Activated CD8-positive, alpha-beta memory T cell treated with anti-CD3 and anti-CD28 coated beads, Interleukin-2, amount 10 ng/mL, durations not matched to agents 7 days and 5 days (primary cell): ENCODE results near the gene FAM83G. TPM values are rescaled to one million over a fixed set of nuclear protein-coding genes. Genes with fewer than 3 reads are reported as not detected.

Experiments used
- ATAC-seq: fragments of 150-1000 bp; cut with Tn5 transposase; one replicate; pipeline ENCODE4 v1.10.0; 2021; ENCODE audit warnings: moderate library complexity
- CTCF ChIA-PET: fragments of 350-600 bp; sonication (Branson Sonifier 250); formaldehyde crosslinking; loops from one replicate; lab custom pipeline; 2021; ENCODE audit warnings: antibody characterized with exemption; lab: Charles Lee
- DNase-seq: peaks from one replicate; pipeline ENCODE4 v3.0.0-alpha.2; 2020
- H3K27ac Mint-ChIP-seq: one replicate; pipeline ENCODE4 v1.8.0; 2021; ENCODE audit warnings: mild to moderate bottlenecking, mixed read lengths
- H3K27me3 Mint-ChIP-seq: one replicate; pipeline ENCODE4 v1.8.0; 2021; ENCODE audit warnings: mixed read lengths
- H3K36me3 Mint-ChIP-seq: one replicate; pipeline ENCODE4 v1.8.0; 2021; ENCODE audit warnings: mild to moderate bottlenecking, mixed read lengths
- H3K4me1 Mint-ChIP-seq: one replicate; pipeline ENCODE4 v1.8.0; 2021; ENCODE audit warnings: mixed read lengths
- H3K4me3 Mint-ChIP-seq: one replicate; pipeline ENCODE4 v1.8.0; 2021; ENCODE audit warnings: mild to moderate bottlenecking, moderate library complexity, mixed read lengths
- H3K9me3 Mint-ChIP-seq: one replicate; pipeline ENCODE4 v1.8.0; 2022; ENCODE audit warnings: low read depth, mixed read lengths
- total RNA-seq, 2 experiments: library from RNA; stranded (reverse); gene quantifications; one replicate each; pipeline ENCODE4 v1.2.3, GENCODE V29; 2021

The FAM83G gene
- total RNA-seq, 2 experiments from 2014 or later: 4.7 to 4.8 TPM

DNA sequence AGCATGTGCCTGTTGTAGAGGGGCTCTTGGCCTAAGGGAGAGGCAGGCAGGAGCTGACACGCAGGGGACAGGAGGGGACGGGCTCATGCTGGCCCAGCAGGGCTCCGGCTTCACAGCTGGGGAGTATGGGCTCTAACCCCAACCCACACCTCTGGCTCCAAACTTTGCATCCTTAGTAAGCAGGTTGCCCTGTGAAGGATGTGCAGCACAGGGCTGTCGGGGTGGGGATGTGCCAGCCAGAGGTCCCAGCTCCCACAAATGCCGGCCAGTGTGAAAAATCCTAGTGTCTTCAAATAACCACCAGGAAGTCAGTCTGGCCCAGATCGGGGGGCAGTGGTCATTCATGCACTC is 14.0 kb upstream of the FAM83G start:
- Mint-ChIP-seq H3K27me3 (no peaks in the 10 kb centered on the region), H3K36me3 (no peaks in the 10 kb centered on the region), H3K27ac (no peak overlapping the region), H3K4me3 (no peak overlapping the region), H3K4me1 (peaks cover 1% of the 10 kb centered on the region), H3K9me3 (no peaks in the 10 kb centered on the region)
- ATAC-seq: no peak
- CTCF ChIA-PET: no interaction called here
- DNase-seq: no peak

DNA sequence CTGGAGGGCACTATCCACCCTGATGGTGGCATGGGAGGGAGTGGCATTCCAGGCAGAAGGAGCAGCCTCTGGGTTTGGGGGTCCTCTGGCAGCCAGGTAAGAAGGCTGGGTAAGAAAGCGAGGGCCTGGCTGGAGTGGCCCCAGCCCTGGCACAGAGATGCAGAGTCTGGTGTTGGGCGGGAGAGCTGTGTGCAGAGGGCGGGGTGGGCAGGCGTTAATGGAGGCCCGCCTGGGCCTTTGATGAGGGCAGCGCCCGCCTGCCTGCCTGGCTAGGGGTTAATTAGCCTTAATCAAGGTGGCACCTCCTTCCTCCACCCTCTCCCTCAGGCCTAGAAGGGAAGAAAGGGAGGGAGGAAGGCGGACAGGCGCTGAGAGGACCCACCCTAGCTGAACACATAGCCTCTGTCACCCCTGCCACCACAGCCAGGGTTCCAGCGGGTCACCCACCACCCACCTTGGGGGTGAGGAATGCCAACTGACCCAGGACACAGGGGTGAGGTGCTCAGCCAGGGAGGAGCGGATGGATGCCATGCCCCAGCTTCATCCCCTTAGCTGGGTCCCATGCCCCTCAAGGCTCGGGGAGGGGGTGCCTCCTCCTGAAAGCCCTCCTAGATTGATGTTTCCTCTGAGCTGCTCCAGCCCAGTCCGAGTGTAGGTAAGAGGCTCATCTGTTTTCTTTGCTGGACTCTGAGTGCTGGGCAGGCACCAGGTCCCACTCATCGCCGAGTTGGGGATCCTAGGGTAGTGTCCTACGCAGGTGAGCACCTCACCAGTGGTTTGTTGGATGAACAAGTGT is 13.4 kb upstream of the FAM83G start:
- ATAC-seq: no peak
- no peak overlapping the region for H3K27ac Mint-ChIP-seq
- H3K4me3 Mint-ChIP-seq: no peak overlapping the region
- DNase-seq: no peak
- no peaks in the 10 kb centered on the region for H3K27me3 Mint-ChIP-seq
- peaks cover 1% of the 10 kb centered on the region for H3K4me1 Mint-ChIP-seq
- CTCF ChIA-PET: no interaction called here
- H3K36me3 Mint-ChIP-seq: no peaks in the 10 kb centered on the region
- H3K9me3 Mint-ChIP-seq: no peaks in the 10 kb centered on the region

DNA sequence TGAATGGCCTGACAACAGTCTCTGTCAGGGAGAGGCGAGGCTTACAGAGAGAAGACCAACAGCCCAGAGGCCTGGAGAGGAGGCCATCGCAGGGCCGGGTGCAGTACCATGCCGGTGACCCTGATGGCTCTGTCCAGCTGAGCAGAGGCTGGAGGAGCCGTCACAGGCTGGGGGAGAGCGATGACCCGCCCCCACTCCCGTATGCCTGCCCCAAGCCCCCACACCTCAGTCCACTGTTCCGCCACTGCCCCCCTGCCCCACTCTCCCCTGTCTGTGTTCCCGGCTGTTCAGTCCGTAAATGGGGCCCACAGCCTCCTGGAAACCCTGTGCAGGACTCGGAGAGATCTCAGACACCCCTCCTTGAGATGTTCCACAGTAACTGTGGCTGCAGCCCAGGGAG is 12.8 kb upstream of the FAM83G start:
- no peak overlapping the region for H3K4me3 Mint-ChIP-seq
- H3K27me3 Mint-ChIP-seq: no peaks in the 10 kb centered on the region
- no peaks in the 10 kb centered on the region for H3K36me3 Mint-ChIP-seq
- CTCF ChIA-PET: no interaction called here
- peaks cover 1% of the 10 kb centered on the region for H3K4me1 Mint-ChIP-seq
- DNase-seq (no peak), ATAC-seq (no peak)
- H3K9me3 Mint-ChIP-seq: no peaks in the 10 kb centered on the region
- no peak overlapping the region for H3K27ac Mint-ChIP-seq

DNA sequence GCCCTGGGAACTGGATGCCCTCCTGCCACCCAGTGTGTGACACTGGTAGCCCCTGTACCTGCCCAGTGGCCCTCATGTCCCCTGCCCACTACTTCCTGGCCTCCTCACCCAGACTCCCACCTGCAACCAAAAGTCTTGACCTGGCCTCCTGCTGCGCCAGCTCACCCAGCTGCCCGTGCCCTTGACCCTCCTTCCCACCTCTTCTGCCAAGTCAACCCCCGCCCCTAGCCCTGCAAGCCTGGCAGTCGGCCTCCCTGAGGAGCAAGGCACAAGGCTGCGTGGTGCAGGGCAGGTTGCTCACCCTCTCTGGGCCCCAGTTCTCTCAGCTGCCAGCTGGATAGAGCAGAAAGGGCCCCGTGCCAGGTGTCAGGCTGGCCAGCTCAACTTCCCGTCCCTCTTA is 12.3 kb upstream of the FAM83G start:
- H3K36me3 Mint-ChIP-seq: no peaks in the 10 kb centered on the region

GRCh38 chr17:19016297-19016696 is 11.7 kb upstream of the FAM83G start:
- no peaks in the 10 kb centered on the region for H3K36me3 Mint-ChIP-seq
- no peak overlapping the region for H3K4me3 Mint-ChIP-seq
- no peaks in the 10 kb centered on the region for H3K27me3 Mint-ChIP-seq
- DNase-seq (no peak), ATAC-seq (no peak)
- no peaks in the 10 kb centered on the region for H3K9me3 Mint-ChIP-seq
- H3K27ac Mint-ChIP-seq: no peak overlapping the region
- H3K4me1 Mint-ChIP-seq: peaks cover 1% of the 10 kb centered on the region
- CTCF ChIA-PET: interaction anchor here (0.8 kb wide), 1 partner anchor 55 kb away, joined by 3 read pairs; no protein-coding TSS in a partner anchor

More for the DNA sequence above, 12.3 kb upstream of the FAM83G start:
- ATAC-seq (no peak), DNase-seq (no peak)
- Mint-ChIP-seq H3K4me3 (no peak overlapping the region), H3K4me1 (peaks cover 1% of the 10 kb centered on the region), H3K9me3 (no peaks in the 10 kb centered on the region), H3K27ac (no peak overlapping the region), H3K27me3 (no peaks in the 10 kb centered on the region)
- CTCF ChIA-PET: interaction anchor here (0.8 kb wide), 1 partner anchor 56 kb away, joined by 3 read pairs; no protein-coding TSS in a partner anchor

DNA sequence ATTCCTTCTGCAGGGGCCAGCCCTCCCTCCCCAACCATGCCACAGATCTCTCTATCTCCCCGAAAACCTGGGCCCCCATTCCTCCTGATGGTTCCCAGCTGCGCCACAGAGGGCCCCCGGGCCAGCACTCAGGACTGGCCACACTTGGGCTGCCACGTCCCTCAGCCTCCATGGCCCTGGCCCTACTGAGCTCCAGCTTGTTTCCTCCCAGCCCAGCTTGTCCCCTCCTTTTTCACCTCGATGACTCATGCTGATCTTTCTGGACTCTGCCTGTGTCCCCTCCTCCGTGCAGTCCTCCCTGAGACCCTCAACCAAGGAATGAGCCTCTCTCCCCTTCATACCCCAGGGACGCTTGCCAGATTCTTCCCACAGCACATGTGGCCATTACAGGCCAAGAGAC is 10.9 kb upstream of the FAM83G start:
- H3K27ac Mint-ChIP-seq: no peak overlapping the region
- ATAC-seq (no peak), DNase-seq (no peak)
- H3K36me3 Mint-ChIP-seq: no peaks in the 10 kb centered on the region
- no peaks in the 10 kb centered on the region for H3K27me3 Mint-ChIP-seq
- CTCF ChIA-PET: interaction anchor here (1.1 kb wide), 1 partner anchor 54 kb away, joined by 4 read pairs; no protein-coding TSS in a partner anchor
- H3K9me3 Mint-ChIP-seq: no peaks in the 10 kb centered on the region
- H3K4me3 Mint-ChIP-seq: no peak overlapping the region
- H3K4me1 Mint-ChIP-seq: peaks cover 1% of the 10 kb centered on the region

DNA sequence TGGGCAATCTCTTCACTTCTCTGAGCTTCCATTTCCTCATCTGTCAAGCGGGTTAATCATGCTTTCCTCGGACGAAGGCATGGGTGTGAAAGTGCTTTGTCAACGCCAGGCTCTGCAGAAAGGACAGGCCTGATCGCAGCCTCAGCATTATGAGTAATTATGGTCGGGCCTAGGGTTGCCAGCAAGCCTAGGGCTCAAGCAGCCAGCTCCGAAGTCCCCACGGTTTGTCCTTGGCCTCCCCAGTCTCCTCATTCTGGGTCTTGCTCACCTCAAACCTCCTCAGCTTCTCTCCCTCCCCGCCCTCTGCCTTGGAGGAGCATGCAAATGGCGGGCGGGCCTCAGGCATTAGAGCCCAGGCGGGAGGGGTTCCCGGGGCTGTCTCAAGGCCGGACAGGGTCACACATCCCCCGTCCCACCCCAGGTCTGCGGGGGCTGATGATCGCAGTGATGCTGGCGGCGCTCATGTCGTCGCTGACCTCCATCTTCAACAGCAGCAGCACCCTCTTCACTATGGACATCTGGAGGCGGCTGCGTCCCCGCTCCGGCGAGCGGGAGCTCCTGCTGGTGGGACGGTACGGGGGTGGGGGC is 10.2 kb upstream of the FAM83G start:
- DNase-seq: no peak
- no peaks in the 10 kb centered on the region for H3K36me3 Mint-ChIP-seq
- CTCF ChIA-PET: interaction anchor here (1.1 kb wide), 1 partner anchor 54 kb away, joined by 4 read pairs; no protein-coding TSS in a partner anchor
- H3K9me3 Mint-ChIP-seq: no peaks in the 10 kb centered on the region
- H3K27me3 Mint-ChIP-seq: no peaks in the 10 kb centered on the region
- peaks cover 1% of the 10 kb centered on the region for H3K4me1 Mint-ChIP-seq
- ATAC-seq: no peak
- no peak overlapping the region for H3K27ac Mint-ChIP-seq
- H3K4me3 Mint-ChIP-seq: no peak overlapping the region

DNA sequence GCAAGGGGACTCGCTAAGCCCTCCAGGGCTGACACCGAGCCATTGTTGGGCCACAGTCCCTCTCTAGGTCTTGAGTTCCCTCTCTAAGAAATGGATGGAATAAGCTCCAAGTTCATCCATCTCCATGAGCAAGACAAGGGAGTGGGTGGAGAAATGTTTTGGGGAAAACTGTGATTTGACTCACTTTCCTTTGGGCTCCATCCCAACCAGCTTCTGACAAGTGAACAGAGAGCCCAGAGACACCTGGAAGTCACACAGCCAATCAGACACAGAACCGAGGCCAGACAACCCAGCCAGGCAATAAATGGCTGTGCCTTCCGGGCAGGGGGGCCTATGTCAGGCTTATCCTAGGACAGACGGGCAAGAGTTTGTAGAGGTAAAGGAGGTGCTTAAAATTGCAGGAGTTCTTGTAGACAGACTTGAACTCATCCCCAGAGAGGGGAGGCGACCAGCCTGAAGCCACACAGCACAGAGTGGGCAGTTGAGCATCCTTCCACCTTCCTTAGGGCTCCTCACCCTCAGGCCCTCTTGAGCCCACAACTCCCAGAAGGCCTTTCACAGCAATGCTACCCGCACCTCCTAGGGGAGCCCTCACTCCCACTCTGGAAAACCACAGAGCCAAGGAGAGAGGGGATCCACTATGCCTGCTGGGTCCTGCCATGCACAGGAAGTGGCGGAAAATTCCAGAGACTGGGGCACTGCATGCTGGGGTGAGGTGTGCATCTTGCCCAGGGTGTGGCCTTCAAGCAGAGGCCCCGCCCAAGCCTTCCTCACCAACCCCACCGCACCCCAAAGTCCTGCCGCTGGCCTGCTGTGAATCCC is 9.5 kb upstream of the FAM83G start:
- Mint-ChIP-seq H3K4me1 (peaks cover 1% of the 10 kb centered on the region), H3K9me3 (no peaks in the 10 kb centered on the region), H3K4me3 (no peak overlapping the region), H3K27me3 (no peaks in the 10 kb centered on the region), H3K36me3 (no peaks in the 10 kb centered on the region), H3K27ac (no peak overlapping the region)
- DNase-seq (no peak), ATAC-seq (no peak)
- CTCF ChIA-PET: interaction anchor here (1.1 kb wide), 1 partner anchor 53 kb away, joined by 4 read pairs; no protein-coding TSS in a partner anchor

GRCh38 chr17:19013226-19013625 is 8.7 kb upstream of the FAM83G start:
- CTCF ChIA-PET: no interaction called here
- Mint-ChIP-seq H3K4me1 (peaks cover 1% of the 10 kb centered on the region), H3K27me3 (no peaks in the 10 kb centered on the region), H3K9me3 (no peaks in the 10 kb centered on the region), H3K4me3 (no peak overlapping the region), H3K27ac (no peak overlapping the region), H3K36me3 (no peaks in the 10 kb centered on the region)
- no peak for DNase-seq
- ATAC-seq: no peak

DNA sequence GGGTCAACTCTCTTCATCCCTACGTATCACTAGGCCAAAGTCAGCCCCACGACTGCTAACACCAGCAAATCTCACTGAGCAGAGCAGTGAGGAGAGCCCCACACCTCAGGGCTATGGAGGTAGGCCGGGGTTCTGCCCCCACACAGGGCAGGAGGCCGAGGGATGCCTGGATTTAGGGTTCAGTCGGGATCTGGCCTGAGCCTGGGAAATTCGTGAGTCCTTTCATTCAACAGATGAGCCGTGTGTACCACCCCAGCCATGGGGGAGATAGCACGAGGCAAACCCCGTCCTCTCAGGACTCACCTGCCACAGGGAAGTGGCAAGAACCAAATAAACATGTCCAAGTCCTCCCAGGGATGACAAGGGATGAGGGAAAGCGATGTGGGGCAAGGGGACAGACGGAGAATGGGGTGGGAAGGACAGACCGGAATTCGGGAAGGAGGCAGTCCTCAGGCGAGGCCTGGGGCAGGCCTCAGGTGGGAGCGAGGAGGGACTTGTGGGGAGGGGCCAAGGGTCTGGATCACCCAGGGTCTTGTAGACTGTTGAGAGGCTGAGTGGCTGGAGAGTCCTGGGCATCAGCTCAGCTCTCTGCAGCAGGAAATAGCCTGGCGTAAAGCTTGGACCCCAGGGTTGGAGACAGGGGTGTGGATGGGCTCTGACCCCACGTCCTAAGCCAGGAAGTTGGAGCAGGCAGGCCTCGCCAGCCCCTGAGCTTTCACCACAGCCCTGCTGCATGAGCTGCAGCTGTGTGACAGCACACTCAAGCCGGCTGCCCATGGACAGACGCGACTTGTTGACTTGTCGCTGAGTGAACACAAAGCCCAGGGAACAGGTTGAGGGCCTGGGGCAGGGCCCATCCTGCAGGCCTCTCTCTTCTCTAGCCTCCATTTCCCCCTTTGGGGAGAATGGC is 7.9 kb upstream of the FAM83G start:
- H3K27ac Mint-ChIP-seq: no peak overlapping the region
- peaks cover 6% of the 10 kb centered on the region for H3K27me3 Mint-ChIP-seq

GRCh38 chr17:19011581-19011980 is 7.0 kb upstream of the FAM83G start:
- H3K36me3 Mint-ChIP-seq: no peaks in the 10 kb centered on the region
- no peak overlapping the region for H3K27ac Mint-ChIP-seq
- ATAC-seq (no peak), DNase-seq (no peak)
- H3K4me1 Mint-ChIP-seq: peaks cover 1% of the 10 kb centered on the region
- CTCF ChIA-PET: interaction anchor here (1.0 kb wide), 1 partner anchor 51 kb away, joined by 3 read pairs; no protein-coding TSS in a partner anchor
- peaks cover 12% of the 10 kb centered on the region for H3K27me3 Mint-ChIP-seq
- no peaks in the 10 kb centered on the region for H3K9me3 Mint-ChIP-seq
- H3K4me3 Mint-ChIP-seq: no peak overlapping the region

More for the DNA sequence above, 7.9 kb upstream of the FAM83G start:
- DNase-seq (no peak), ATAC-seq (no peak)
- Mint-ChIP-seq H3K9me3 (no peaks in the 10 kb centered on the region), H3K36me3 (no peaks in the 10 kb centered on the region), H3K4me3 (no peak overlapping the region), H3K4me1 (peaks cover 1% of the 10 kb centered on the region)
- CTCF ChIA-PET: interaction anchor here (1.0 kb wide), 1 partner anchor 51 kb away, joined by 3 read pairs; no protein-coding TSS in a partner anchor

DNA sequence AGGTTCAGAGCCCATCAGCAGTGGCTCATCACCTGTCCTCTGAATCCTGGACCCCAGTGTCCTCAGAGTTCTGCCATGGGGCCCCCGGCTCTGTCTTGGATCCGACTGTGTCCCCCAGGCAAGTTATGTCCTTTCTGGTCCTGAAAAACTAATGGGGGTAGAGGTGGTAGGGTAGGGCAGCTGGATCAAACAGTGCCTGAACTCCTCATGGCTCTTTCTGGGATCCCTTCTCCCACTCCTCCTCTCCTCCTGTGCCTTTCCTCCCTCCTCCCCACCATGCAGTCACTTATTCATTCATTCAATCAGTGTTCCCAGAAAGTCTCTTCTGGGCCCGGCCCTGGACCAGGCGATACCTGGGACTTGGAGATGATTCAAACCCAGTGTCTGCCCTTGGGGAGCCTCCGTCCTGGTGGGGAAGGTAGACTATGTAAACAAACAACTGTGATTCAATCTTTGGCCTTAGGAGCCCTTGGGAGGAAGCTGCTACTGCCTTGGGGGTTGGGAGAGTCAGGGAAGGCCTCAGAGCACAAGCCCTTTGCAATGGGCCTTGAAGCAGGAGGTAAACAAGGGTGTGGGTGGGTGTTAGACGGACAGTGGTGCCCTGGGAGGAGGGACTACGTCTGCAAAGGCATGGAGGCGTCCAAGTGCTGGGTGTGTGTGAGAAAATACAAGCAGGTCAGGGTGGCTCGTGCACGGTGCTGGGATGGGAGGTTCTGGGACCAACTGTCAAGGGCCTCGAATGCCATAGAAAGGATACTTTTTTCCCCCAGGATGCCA is 6.4 kb upstream of the FAM83G start:
- H3K4me3 Mint-ChIP-seq: no peak overlapping the region
- H3K9me3 Mint-ChIP-seq: no peaks in the 10 kb centered on the region
- CTCF ChIA-PET: no interaction called here

More for the DNA sequence above, 6.4 kb upstream of the FAM83G start:
- Mint-ChIP-seq H3K27ac (no peak overlapping the region), H3K27me3 (peaks cover 15% of the 10 kb centered on the region), H3K36me3 (no peaks in the 10 kb centered on the region), H3K4me1 (peaks cover 1% of the 10 kb centered on the region)
- ATAC-seq: no peak
- no peak for DNase-seq
